Heart left ventricle (tissue), 16 donors: ENCODE measurements around the gene ITGA3. TPM values are rescaled to one million over a fixed set of nuclear protein-coding genes. Genes with fewer than 3 reads are reported as not detected.
"Not testable (repeated sequence)": the region's sequence is repeated elsewhere in the genome, so short reads cannot be mapped to it uniquely, and the experiment has no call there.

Experiments used
- ATAC-seq, 4 donors: fragments of 200-7000 bp; cut with Tn5 transposase; one replicate each; pipeline ENCODE4 v1.9.1; 2020 to 2022; ENCODE audit warnings: moderate library complexity in 4 of 4, mild to moderate bottlenecking in 3 of 4, moderate number of reproducible peaks in 1 of 4
- DNase-seq, 5 donors: peaks; one replicate each; pipeline ENCODE4 v3.0.0-alpha.2; 2020
- H3K27ac ChIP-seq, 12 donors: fragments of 200-600 bp; sonication (generic) in 4 of 12; one replicate each; pipeline versions ENCODE4 v1.5.0 to v1.8.0; 2016 to 2022; ENCODE audit warnings: mild to moderate bottlenecking in 2 of 12
- H3K27me3 ChIP-seq, 9 donors: fragments of 200-600 bp; sonication (generic) in 2 of 9; one replicate each; pipeline versions ENCODE4 v1.5.1 to v1.8.0; 2016 to 2022; ENCODE audit warnings: mild to moderate bottlenecking in 3 of 9
- H3K36me3 ChIP-seq, 9 donors: fragments of 200-600 bp; sonication (generic) in 2 of 9; one replicate each; pipeline versions ENCODE4 v1.5.0 to v1.8.0; 2018 to 2022; ENCODE audit warnings: mild to moderate bottlenecking in 2 of 9
- H3K4me1 ChIP-seq, 12 donors: fragments of 200-600 bp; sonication (generic) in 4 of 12; one replicate each; pipeline versions ENCODE4 v1.5.0 to v1.8.0; 2016 to 2022; ENCODE audit warnings: mild to moderate bottlenecking in 3 of 12
- H3K4me3 ChIP-seq, 12 donors: fragments of 200-600 bp; sonication (generic) in 4 of 12; one replicate each; pipeline versions ENCODE4 v1.5.0 to v1.8.0; 2017 to 2022; ENCODE audit warnings: mild to moderate bottlenecking in 9 of 12, moderate library complexity in 4 of 12
- H3K9me3 ChIP-seq, 12 donors: fragments of 200-600 bp; sonication (generic) in 4 of 12; one replicate each; pipeline versions ENCODE4 v1.5.0 to v1.8.0; 2016 to 2022; ENCODE audit warnings: mild to moderate bottlenecking in 1 of 12
- CTCF ChIP-seq, 12 donors: fragments of 200-600 bp; sonication (generic) in 4 of 12; IDR thresholded peaks; one replicate each; pipeline versions ENCODE4 v1.5.0 to v1.8.0; 2018 to 2022; ENCODE audit warnings: antibody characterized with exemption in 12 of 12, mild to moderate bottlenecking in 5 of 12
- POLR2A ChIP-seq, 2 donors: fragments of 450-650 bp; IDR thresholded peaks; one replicate each; pipeline ENCODE4 v1.6.1; 2017; ENCODE audit warnings: antibody characterized with exemption in 2 of 2, mild to moderate bottlenecking in 2 of 2, moderate library complexity in 2 of 2
- WGBS, 4 donors: extraction: QIAGEN DNeasy Blood & Tissue Kit in 2 of 4; methylation state at CpG; one replicate each; pipeline versions ENCODE4 v1.1.5 to v1.1.7; 2013 to 2018; 5-methylcytosine and 5-hydroxymethylcytosine counted together
- intact Hi-C, 10 donors: fragments of 100-400 bp; cut with DNase I; formaldehyde crosslinking; loops; one replicate each; pipeline versions ENCODE4 v1.11.1 to v1.14.2; 2022
- polyA plus RNA-seq, 2 donors: library from polyadenylated mRNA; stranded (reverse); fragments of 200-250 nt; gene quantifications; one replicate each; pipeline ENCODE4 v1.2.3, GENCODE V29; 2013
- total RNA-seq, 9 donors: library from RNA; depleted of rRNA in 2 of 9; stranded (reverse); fragments of >200 nt in 2 of 9; fragmentation: NEBNext Ultra II Directional in 3 of 9; extraction: Animal tissue kit (Norgen Biotek cat#: 25700) in 3 of 9; gene quantifications; one replicate each; pipeline versions ENCODE4 v1.1.0 to v1.2.4, GENCODE V29; 2016 to 2023
- donor health status: ischemic (EF 13 %, LVEDD 7.1; RV severe dilation, severe dysfunction).
- donor health status: healthy with polysubstance abuse.
- donor health status: DM: no; HTN: yes; CAD: no.
- donor health status: DM: no; HTN: no; CAD: no.
- donor health status: ischemic (EF 25% LVEDD 6.9; RV normal size, moderate dysfunction).
- donor health status: ischemic (EF 25% LVEDD 5.7; RV mildly dilated, moderate dysfunction).
- donor health status: healthy.
- donor health status: DM: yes; HTN: yes; CAD: no.
- donor health status: ischemic (EF 35%, LVEDD 5.7; RV mildly dilated, moderate dysfunction).
- donor health status: nonischemic (EF 11% LVEDD 7.7; RV severe dilation, severe dysfunction).
- donor health status: DM: yes; HTN: yes; CAD: no.
- donor health status: PGD.
- donor health status: ischemic (EF 29% LVEDD 5.4; RV normal size, mild dysfunction).
- donor health status: nonischemic (EF 23%, LVEDD 6.1; RV moderate dilation, normal function).

Gene ITGA3
- total and polyA plus RNA-seq, 11 donors = 16.8 to 72.9 (median 23.6) TPM

- DNase-seq (no peak), ATAC-seq (no peak)
- Histone ChIP-seq H3K36me3 (no peaks in the 10 kb centered on the region), H3K9me3 (no peaks in the 10 kb centered on the region), H3K27me3 (no peaks in the 10 kb centered on the region), H3K4me3 (no peak overlapping the region), H3K4me1 (peaks cover 0 to 12% (median 0%) of the 10 kb centered on the region in 12 donors), H3K27ac (peak overlapping the region in 1 of 12 donors; percentile 84)
- 82 to 85% (median 83%) methylated on average over 8 to 11 of the region's 11 CpGs for WGBS, 4 donors
- TF ChIP-seq CTCF (IDR thresholded peaks at IDR 0.05) = no peak
- no peak for TF ChIP-seq POLR2A (IDR thresholded peaks at IDR 0.05)
- intact Hi-C loops = loop anchor here in 1 of 10 donors (10.0 kb wide), 1 partner anchor 258 kb away; no protein-coding TSS in a partner anchor
These were observed 19.3 kb upstream of the ITGA3 start for GRCh38 chr17:50036455-50037261.

DNA sequence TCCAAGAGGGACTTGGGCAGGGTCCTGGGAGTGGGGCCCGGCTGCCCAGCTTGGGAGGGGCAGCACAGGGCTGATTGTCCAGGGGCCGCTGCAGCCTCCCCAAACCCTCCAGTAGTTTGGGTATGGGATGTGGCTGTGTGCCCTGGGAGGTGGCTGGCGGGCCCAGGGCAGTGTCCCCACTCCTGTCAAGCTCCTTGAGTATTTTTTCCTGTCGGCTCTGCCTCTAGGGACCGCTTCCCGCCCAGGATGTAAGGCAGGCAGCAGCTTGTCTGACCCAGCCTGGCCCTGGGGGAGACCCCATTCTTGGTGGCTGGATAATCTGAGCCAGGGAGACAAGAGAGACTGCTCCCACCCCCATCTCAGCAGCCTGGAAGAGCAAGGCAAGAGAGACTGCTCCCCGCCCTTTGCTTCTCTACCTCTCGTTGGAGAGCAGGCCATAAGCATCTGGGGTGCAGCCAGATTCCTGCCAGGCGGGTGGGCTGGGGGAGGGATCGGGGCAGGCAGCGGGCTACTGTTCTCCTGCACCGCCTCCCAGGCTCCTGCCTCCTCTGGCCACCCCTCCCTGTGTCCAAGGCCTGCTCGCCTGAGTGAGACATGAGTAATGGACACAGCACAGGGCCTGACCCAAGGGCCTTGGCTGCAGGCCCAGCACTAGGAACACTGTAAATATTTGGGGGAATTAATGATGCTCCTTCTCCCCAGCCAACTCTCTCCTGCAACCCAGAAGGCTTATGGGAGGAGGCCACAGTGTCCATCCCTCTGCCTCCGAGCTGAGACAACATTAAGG is 18.4 kb upstream of the ITGA3 start:
- H3K36me3 ChIP-seq = no peaks in the 10 kb centered on the region
- TF ChIP-seq POLR2A (IDR thresholded peaks at IDR 0.05) (no peak), CTCF (IDR thresholded peaks at IDR 0.05) (no peak)
- no peaks in the 10 kb centered on the region for H3K27me3 ChIP-seq
- H3K27ac ChIP-seq = peak overlapping the region in 1 of 12 donors; percentile 84
- no peak overlapping the region for H3K4me3 ChIP-seq
- ATAC-seq (peak; percentile 60 to 81 (median 70)), DNase-seq (peak in 2 of 5 donors; percentile 40 to 54)
- H3K9me3 ChIP-seq = no peaks in the 10 kb centered on the region
- peaks cover 0 to 12% (median 0%) of the 10 kb centered on the region in 12 donors for H3K4me1 ChIP-seq
- 57 to 81% (median 70%) methylated on average over 13 to 14 of the region's 14 CpGs for WGBS, 4 donors
- intact Hi-C loops = loop anchor here in 1 of 10 donors (10.0 kb wide), 1 partner anchor 257 kb away; no protein-coding TSS in a partner anchor

DNA sequence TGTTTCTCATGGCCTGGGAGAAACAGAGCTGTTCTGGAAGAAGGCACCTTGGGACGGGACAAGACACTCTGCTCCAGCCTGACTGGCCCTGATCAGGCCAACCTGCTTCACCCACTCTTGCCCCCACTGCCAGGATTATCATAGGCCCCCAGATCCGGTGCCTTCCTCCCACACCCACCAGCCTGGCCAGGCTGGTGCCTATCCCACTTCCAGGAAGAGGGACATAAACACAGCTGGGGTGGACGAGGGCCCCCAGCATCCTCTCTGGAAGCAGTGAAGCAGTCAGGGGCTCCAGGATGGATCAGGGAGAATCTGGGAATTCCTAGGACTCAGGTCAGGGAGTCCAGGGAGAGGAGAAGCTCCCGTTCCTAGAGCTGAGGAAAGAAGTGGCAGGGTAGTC is 16.9 kb upstream of the ITGA3 start:
- 74 to 91% (median 88%) methylated on average over 3 to 4 of the region's 4 CpGs for WGBS, 4 donors
- intact Hi-C loops = loop anchor here in 1 of 10 donors (10.0 kb wide), 1 partner anchor 256 kb away; no protein-coding TSS in a partner anchor
- H3K27me3 ChIP-seq = no peaks in the 10 kb centered on the region
- ATAC-seq (no peak), DNase-seq (no peak)
- no peak overlapping the region for H3K4me3 ChIP-seq
- no peaks in the 10 kb centered on the region for H3K36me3 ChIP-seq
- H3K4me1 ChIP-seq = peaks cover 0 to 23% (median 6%) of the 10 kb centered on the region in 12 donors
- TF ChIP-seq POLR2A (IDR thresholded peaks at IDR 0.05) = no peak
- H3K27ac ChIP-seq = no peak overlapping the region
- H3K9me3 ChIP-seq = no peaks in the 10 kb centered on the region

- H3K27ac ChIP-seq, H3K27me3 ChIP-seq, DNase-seq, intact Hi-C loops, H3K36me3 ChIP-seq, H3K9me3 ChIP-seq, ATAC-seq, H3K4me3 ChIP-seq: not testable (repeated sequence)
- peaks cover 0 to 33% (median 17%) of the 10 kb centered on the region in 12 donors for H3K4me1 ChIP-seq
- 76 to 88% (median 79%) methylated on average over 5 of the region's 5 CpGs for WGBS, 4 donors
These were observed 15.4 kb upstream of the ITGA3 start for GRCh38 chr17:50040496-50040895.

GRCh38 chr17:50042211-50042610 is 13.7 kb upstream of the ITGA3 start:
- Histone ChIP-seq H3K4me1 (peaks cover 0 to 30% (median 17%) of the 10 kb centered on the region in 12 donors), H3K27ac (no peak overlapping the region), H3K36me3 (no peaks in the 10 kb centered on the region), H3K27me3 (no peaks in the 10 kb centered on the region), H3K9me3 (no peaks in the 10 kb centered on the region), H3K4me3 (no peak overlapping the region)
- intact Hi-C loops = no loop called here
- TF ChIP-seq POLR2A (IDR thresholded peaks at IDR 0.05) (no peak), CTCF (IDR thresholded peaks at IDR 0.05) (no peak)
- ATAC-seq (no peak), DNase-seq (no peak)
- WGBS, 4 donors = 97 to 99% (median 97%) methylated on average over 5 of the region's 5 CpGs
